Esophagus (tissue), 2 donors: ENCODE results near the gene SNUPN. TPM values are rescaled to one million over a fixed set of nuclear protein-coding genes. Genes with fewer than 3 reads are reported as not detected.

Experiments used
- polyA plus RNA-seq, 2 donors: library from polyadenylated mRNA; stranded (reverse); fragments of 200-250 nt; gene quantifications; one replicate each; pipeline ENCODE4 v1.2.3, GENCODE V29; 2013
- donor health status: healthy with polysubstance abuse.
- donor health status: Bipolar disorder and iron deficiency.

Gene SNUPN
- polyA plus RNA-seq, 2 donors, result 9.6 to 11.1 TPM

Other genes with a start within 250 kb of the SNUPN start
- 10 to 100 TPM in 1 of 2 donors, 1 to 10 TPM in 1; 7.2 to 10.4 TPM for gene SIN3A, start 174.0 kb downstream of the SNUPN start, polyA plus RNA-seq
- 1 to 10 TPM; 3.1 to 6.5 TPM for gene PTPN9, start 46.4 kb downstream of the SNUPN start, polyA plus RNA-seq
- gene IMP3, start 14.5 kb upstream of the SNUPN start, polyA plus RNA-seq, result 10 to 100 TPM; 59.4 to 91.1 TPM
- gene SNX33, start 22.2 kb upstream of the SNUPN start, polyA plus RNA-seq, result 10 to 100 TPM; 24.0 to 43.4 TPM
- gene CSPG4, start 87.1 kb upstream of the SNUPN start, polyA plus RNA-seq, result 1 to 10 TPM; 3.0 to 4.0 TPM
- 10 to 100 TPM; 10.9 to 12.2 TPM for gene UBE2Q2, start 217.7 kb upstream of the SNUPN start, polyA plus RNA-seq